Caco-2 (cell line): ENCODE measurements around the gene TSPAN1. TPM values are rescaled to one million over a fixed set of nuclear protein-coding genes. Genes with fewer than 3 reads are reported as not detected.

ENCODE experiments used
- Bru-seq: library from RNA; stranded (reverse); fragments of 400-500 nt; gene quantifications from one replicate; lab custom pipeline; 2021; lab: Mats Ljungman, UMichigan
- BruChase-seq, 2 experiments: library from RNA; stranded (reverse); fragments of 400-500 nt; gene quantifications; one replicate each; lab custom pipeline; 2021; lab: Mats Ljungman, UMichigan
- BruUV-seq: library from RNA; stranded (reverse); fragments of 400-500 nt; replicated peaks from 2 replicates; lab custom pipeline; 2021; lab: Mats Ljungman, UMichigan
- CTCF ChIA-PET: fragments of 300-600 bp; sonication (Branson Sonifier 250); formaldehyde crosslinking; loops from one replicate; lab custom pipeline; 2022; ENCODE audit warnings: antibody characterized with exemption; lab: Charles Lee
- POLR2A ChIA-PET: fragments of 300-600 bp; sonication (Branson Sonifier 250); formaldehyde crosslinking; loops from one replicate; lab custom pipeline; 2022; ENCODE audit warnings: antibody characterized with exemption; lab: Charles Lee
- DNase-seq, 2 experiments: peaks; one replicate each; pipeline versions ENCODE4 v3.0.0 to v3.0.0-alpha.2; 2020 to 2022
- H3K27me3 ChIP-seq: replicated peaks from 2 replicates; pipeline ENCODE4 v1.6.0; 2011; ENCODE audit warnings: low read length; ENCODE audit not compliant: control insufficient read depth, insufficient read depth
- H3K36me3 ChIP-seq: 2 replicates; pipeline ENCODE4 v1.5.1; 2011; ENCODE audit warnings: low read length; ENCODE audit not compliant: control insufficient read depth, insufficient read depth
- H3K4me1 ChIP-seq: fragments of 250-450 bp; sonication (Bioruptor Pico); 2 replicates; pipeline ENCODE4 v1.5.1; 2020; ENCODE audit warnings: mild to moderate bottlenecking
- H3K4me3 ChIP-seq: 2 replicates; pipeline ENCODE4 v1.5.1; 2011; ENCODE audit warnings: low read depth, mild to moderate bottlenecking, control low read depth, low read length
- H3K9me3 ChIP-seq: fragments of 250-450 bp; sonication (Bioruptor Pico); 2 replicates; pipeline ENCODE4 v1.5.1; 2020; ENCODE audit warnings: mild to moderate bottlenecking, moderate library complexity
- H3K27ac Mint-ChIP-seq: one replicate; pipeline ENCODE4 v1.8.0; 2022; ENCODE audit warnings: mixed read lengths; ENCODE audit not compliant: unreplicated experiment
- H3K27me3 Mint-ChIP-seq: one replicate; pipeline ENCODE4 v1.8.0; 2022; ENCODE audit warnings: mixed read lengths; ENCODE audit not compliant: insufficient read depth, unreplicated experiment
- H3K36me3 Mint-ChIP-seq: one replicate; pipeline ENCODE4 v1.8.0; 2022; ENCODE audit warnings: mild to moderate bottlenecking, mixed read lengths; ENCODE audit not compliant: insufficient read depth, unreplicated experiment
- H3K4me1 Mint-ChIP-seq: one replicate; pipeline ENCODE4 v1.8.0; 2022; ENCODE audit warnings: low read depth, mixed read lengths; ENCODE audit not compliant: unreplicated experiment
- H3K4me3 Mint-ChIP-seq: one replicate; pipeline ENCODE4 v1.8.0; 2022; ENCODE audit warnings: mild to moderate bottlenecking, moderate library complexity, mixed read lengths; ENCODE audit not compliant: unreplicated experiment
- H3K9me3 Mint-ChIP-seq: one replicate; pipeline ENCODE4 v1.8.0; 2022; ENCODE audit warnings: mixed read lengths; ENCODE audit not compliant: unreplicated experiment
- intact Hi-C: fragments of 100-400 bp; cut with micrococcal nuclease; formaldehyde crosslinking; loops from one replicate; pipeline ENCODE4 v1.10.0; 2022; ENCODE audit not compliant: unreplicated experiment
- long read RNA-seq: library from polyadenylated mRNA; stranded (forward); transcript quantifications from one replicate; pipeline ENCODE4 v2.0.0, GENCODE V29; 2022
- total RNA-seq: library from RNA; stranded (reverse); gene quantifications from 2 replicates; pipeline ENCODE4 v1.2.3, GENCODE V29; 2022
- TF ChIP-seq, protein P1 (sequence below), 2 experiments: fragments of 200-600 bp in 1 of 2; IDR thresholded peaks; 1 replicate in 1 of 2; 2 replicates in 1 of 2; pipeline versions ENCODE4 v1.5.1 to v1.8.0; 2011 to 2022; ENCODE audit warnings: antibody characterized with exemption in 1 of 2, control low read depth in 1 of 2, inconsistent platforms in 1 of 2, low read depth in 1 of 2, low read length in 1 of 2, mild to moderate bottlenecking in 1 of 2, moderate library complexity in 1 of 2; ENCODE audit not compliant: insufficient read depth in 1 of 2, severe bottlenecking in 1 of 2, unreplicated experiment in 1 of 2

Gene TSPAN1, protein sequence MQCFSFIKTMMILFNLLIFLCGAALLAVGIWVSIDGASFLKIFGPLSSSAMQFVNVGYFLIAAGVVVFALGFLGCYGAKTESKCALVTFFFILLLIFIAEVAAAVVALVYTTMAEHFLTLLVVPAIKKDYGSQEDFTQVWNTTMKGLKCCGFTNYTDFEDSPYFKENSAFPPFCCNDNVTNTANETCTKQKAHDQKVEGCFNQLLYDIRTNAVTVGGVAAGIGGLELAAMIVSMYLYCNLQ
- total RNA-seq: 0.34 and 0.44 TPM in 2 replicates
- Bru-seq, nascent RNA: percentile 13 among the genes with signal in this experiment
- percentile 18 among the genes with signal in this experiment for BruChase-seq, experiment 1, labeled RNA remaining after a 2-hour chase
- percentile 19 among the genes with signal in this experiment for BruChase-seq, experiment 2, labeled RNA remaining after a 6-hour chase
- long read RNA-seq, partial matches to known transcripts: 0 of 1 reads
- long read RNA-seq, other reads (novel, unspliced or antisense): 1 of 1 reads

DNA sequence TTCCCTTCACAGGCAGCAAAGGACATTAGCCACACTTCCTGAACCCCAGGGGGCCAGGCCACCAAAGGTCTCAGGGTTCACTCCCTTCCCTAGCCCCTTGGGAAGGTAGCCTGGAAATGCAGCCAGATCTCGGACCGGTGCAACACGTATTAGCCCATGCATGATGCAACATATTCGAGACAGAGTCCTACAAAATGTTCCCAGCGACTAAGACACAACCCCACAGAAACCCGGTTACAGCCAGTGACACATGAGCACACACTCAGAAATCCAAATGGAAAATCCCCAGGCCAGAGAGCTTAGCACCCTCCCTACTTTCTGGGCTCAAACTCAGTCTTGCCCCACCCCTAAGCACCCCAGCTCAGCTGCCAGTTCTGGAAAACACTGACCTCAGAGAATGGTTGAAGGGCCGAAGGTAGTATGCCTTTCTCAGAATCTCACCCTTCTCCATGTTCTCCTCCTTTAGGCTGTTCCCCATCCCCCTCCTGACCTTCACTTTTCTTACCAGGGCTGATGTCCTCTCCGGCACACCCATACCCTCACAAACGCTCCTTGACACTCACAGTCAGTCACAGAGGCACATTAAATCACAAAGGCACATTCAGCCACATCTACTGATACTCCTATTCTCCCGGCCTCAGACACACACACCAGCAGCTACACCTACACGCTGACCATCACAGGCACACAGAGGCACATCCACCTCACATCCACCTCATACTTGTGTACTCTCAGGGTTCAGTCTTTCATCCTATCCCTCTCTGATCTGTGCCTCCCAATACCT is at the start of gene TSPAN1:
TSPAN1 (plus strand) TSS at position 640 of the 784 bp plus-strand sequence. CDS start 6,021 bp downstream, outside the sequence.
- Mint-ChIP-seq H3K4me3 (no peak within 1 kb of the TSS), H3K4me1 (peaks cover 5% of the 10 kb centered on the region), H3K27ac (no peak within 1 kb of the TSS), H3K36me3 (no peaks in the 10 kb centered on the region), H3K9me3 (no peaks in the 10 kb centered on the region), H3K27me3 (no peaks in the 10 kb centered on the region)
- DNase-seq: no peak
- Histone ChIP-seq H3K9me3 (no peaks in the 10 kb centered on the region), H3K27me3 (no peaks in the 10 kb centered on the region), H3K36me3 (no peaks in the 10 kb centered on the region), H3K4me3 (no peak within 1 kb of the TSS), H3K4me1 (peaks cover 10% of the 10 kb centered on the region; the same call in 1 of the 2 replicates)
- intact Hi-C loops: no loop called here
- CTCF ChIA-PET: no interaction called here
- POLR2A ChIA-PET: no interaction called here
- BruUV-seq: no TSS peak
- TF ChIP-seq, protein P1, sequence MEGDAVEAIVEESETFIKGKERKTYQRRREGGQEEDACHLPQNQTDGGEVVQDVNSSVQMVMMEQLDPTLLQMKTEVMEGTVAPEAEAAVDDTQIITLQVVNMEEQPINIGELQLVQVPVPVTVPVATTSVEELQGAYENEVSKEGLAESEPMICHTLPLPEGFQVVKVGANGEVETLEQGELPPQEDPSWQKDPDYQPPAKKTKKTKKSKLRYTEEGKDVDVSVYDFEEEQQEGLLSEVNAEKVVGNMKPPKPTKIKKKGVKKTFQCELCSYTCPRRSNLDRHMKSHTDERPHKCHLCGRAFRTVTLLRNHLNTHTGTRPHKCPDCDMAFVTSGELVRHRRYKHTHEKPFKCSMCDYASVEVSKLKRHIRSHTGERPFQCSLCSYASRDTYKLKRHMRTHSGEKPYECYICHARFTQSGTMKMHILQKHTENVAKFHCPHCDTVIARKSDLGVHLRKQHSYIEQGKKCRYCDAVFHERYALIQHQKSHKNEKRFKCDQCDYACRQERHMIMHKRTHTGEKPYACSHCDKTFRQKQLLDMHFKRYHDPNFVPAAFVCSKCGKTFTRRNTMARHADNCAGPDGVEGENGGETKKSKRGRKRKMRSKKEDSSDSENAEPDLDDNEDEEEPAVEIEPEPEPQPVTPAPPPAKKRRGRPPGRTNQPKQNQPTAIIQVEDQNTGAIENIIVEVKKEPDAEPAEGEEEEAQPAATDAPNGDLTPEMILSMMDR (IDR thresholded peaks at IDR 0.05; ENCODE audit: insufficient read depth in 1 of 2, low read depth in 1 of 2, low read length in 1 of 2, severe bottlenecking in 1 of 2, unreplicated experiment in 1 of 2): no peak

DNA sequence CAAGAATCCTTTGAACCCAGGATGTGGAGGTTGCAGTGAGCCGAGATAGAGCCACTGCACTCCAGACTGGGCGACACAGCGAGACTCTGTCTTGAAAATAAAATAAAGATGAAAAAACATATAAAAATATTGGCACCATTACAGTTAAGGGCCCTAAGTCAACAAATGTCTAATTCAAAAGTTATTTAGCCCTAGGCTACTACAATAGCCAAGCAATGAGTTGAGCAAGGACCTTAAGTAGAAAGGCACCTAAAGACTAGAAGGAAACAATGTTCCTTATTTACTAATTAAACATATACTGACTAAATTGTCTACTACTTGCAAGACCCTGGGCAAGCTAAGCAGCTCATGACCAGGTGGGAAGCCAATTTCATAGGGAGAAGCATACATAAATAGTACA is 46.5 kb upstream of the TSPAN1 start:
- POLR2A ChIA-PET: no interaction called here
- Histone ChIP-seq H3K27me3 (no peaks in the 10 kb centered on the region), H3K4me1 (no peaks in the 10 kb centered on the region), H3K9me3 (no peaks in the 10 kb centered on the region), H3K4me3 (no peak overlapping the region), H3K36me3 (no peaks in the 10 kb centered on the region)
- TF ChIP-seq, protein P1 (IDR thresholded peaks at IDR 0.05; ENCODE audit: insufficient read depth in 1 of 2, low read depth in 1 of 2, low read length in 1 of 2, severe bottlenecking in 1 of 2, unreplicated experiment in 1 of 2): no peak
- no peaks in the 10 kb centered on the region for H3K27me3 Mint-ChIP-seq
- DNase-seq: no peak
- H3K4me3 Mint-ChIP-seq: no peak overlapping the region
- BruUV-seq: no TSS peak
- H3K36me3 Mint-ChIP-seq: peaks cover 14% of the 10 kb centered on the region
- H3K4me1 Mint-ChIP-seq: no peaks in the 10 kb centered on the region
- intact Hi-C loops: no loop called here
- no peak overlapping the region for H3K27ac Mint-ChIP-seq
- CTCF ChIA-PET: no interaction called here
- H3K9me3 Mint-ChIP-seq: no peaks in the 10 kb centered on the region

DNA sequence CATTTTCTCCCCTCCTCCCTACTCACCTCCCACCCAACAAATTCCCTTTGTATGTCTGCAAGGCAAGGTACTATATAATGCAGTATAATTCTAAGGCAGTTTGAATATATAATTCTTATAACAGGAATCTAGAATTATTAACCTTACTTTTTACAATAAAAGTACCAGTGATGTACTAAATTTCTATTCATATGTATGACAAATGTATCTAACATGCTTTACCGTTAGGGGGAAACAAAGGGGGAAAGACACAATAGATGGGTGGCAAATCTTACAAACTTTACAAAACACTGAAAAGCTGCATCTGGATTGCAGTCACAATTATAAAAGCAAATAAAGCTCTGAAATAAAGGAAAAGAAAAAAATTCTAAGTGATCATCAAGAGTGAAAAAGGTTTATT is 44.8 kb upstream of the TSPAN1 start:
- no TSS peak for BruUV-seq
- no peak overlapping the region for H3K4me3 ChIP-seq
- intact Hi-C loops: no loop called here

More for the DNA sequence above, 44.8 kb upstream of the TSPAN1 start:
- no peaks in the 10 kb centered on the region for H3K9me3 ChIP-seq
- Mint-ChIP-seq H3K9me3 (no peaks in the 10 kb centered on the region), H3K27ac (no peak overlapping the region), H3K4me3 (peak overlapping the region; percentile 100), H3K27me3 (no peaks in the 10 kb centered on the region), H3K36me3 (peaks cover 14% of the 10 kb centered on the region), H3K4me1 (no peaks in the 10 kb centered on the region)
- no peaks in the 10 kb centered on the region for H3K4me1 ChIP-seq
- H3K36me3 ChIP-seq: no peaks in the 10 kb centered on the region
- no peak for DNase-seq
- TF ChIP-seq, protein P1 (IDR thresholded peaks at IDR 0.05; ENCODE audit: insufficient read depth in 1 of 2, low read depth in 1 of 2, low read length in 1 of 2, severe bottlenecking in 1 of 2, unreplicated experiment in 1 of 2): no peak
- ChIA-PET CTCF (no interaction called here), POLR2A (interaction anchor here (0.6 kb wide), 1 partner anchor 37 kb away, joined by 3 read pairs; no protein-coding TSS in a partner anchor)
- H3K27me3 ChIP-seq: no peaks in the 10 kb centered on the region
